Measurements from ENCODE around the gene TMEM108. TPM values are rescaled to one million over a fixed set of nuclear protein-coding genes. Genes with fewer than 3 reads are reported as not detected.

The TMEM108 gene
- total and polyA plus RNA-seq, 3 donors from 2014 or later = 13.9 to 44.3 (median 16.1) TPM

DNA sequence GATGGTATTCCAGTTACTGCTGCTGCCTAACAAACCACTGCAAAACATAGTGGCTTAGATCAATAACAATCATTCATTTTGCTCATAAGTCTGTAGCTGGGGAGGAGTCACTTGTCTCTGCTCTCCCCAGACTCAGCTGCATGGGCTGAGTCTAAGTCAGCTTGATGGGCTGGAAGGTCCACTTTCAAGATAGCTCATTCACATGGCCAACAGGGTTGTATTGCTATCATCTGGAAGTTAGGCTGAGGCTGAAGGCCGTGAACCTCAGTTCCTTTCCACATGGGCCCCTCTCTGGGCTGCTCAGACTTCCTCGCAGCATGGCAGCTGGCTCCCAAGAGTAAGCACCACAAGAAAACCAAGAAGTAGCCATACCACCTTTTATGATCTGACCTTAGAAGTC is 333.0 kb downstream of the TMEM108 start:
- Histone ChIP-seq H3K4me3 (no peak overlapping the region), H3K27me3 (no peaks in the 10 kb centered on the region), H3K9me3 (no peaks in the 10 kb centered on the region), H3K36me3 (ENCODE audit: low read depth, missing control alignments) (no peaks in the 10 kb centered on the region), H3K4me1 (no peaks in the 10 kb centered on the region), H3K27ac (no peak overlapping the region)
- WGBS, 2 donors = 84 to 97% methylated on average over 2 of the region's 2 CpGs
- intact Hi-C loops (cut with DNase I; ENCODE audit: low total_unique reads) = no loop called here
- no peak for DNase-seq
- TF ChIP-seq, protein P1, sequence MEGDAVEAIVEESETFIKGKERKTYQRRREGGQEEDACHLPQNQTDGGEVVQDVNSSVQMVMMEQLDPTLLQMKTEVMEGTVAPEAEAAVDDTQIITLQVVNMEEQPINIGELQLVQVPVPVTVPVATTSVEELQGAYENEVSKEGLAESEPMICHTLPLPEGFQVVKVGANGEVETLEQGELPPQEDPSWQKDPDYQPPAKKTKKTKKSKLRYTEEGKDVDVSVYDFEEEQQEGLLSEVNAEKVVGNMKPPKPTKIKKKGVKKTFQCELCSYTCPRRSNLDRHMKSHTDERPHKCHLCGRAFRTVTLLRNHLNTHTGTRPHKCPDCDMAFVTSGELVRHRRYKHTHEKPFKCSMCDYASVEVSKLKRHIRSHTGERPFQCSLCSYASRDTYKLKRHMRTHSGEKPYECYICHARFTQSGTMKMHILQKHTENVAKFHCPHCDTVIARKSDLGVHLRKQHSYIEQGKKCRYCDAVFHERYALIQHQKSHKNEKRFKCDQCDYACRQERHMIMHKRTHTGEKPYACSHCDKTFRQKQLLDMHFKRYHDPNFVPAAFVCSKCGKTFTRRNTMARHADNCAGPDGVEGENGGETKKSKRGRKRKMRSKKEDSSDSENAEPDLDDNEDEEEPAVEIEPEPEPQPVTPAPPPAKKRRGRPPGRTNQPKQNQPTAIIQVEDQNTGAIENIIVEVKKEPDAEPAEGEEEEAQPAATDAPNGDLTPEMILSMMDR (IDR thresholded peaks at IDR 0.05) = no peak
- TF ChIP-seq POLR2A (IDR thresholded peaks at IDR 0.05) = no peak

DNA sequence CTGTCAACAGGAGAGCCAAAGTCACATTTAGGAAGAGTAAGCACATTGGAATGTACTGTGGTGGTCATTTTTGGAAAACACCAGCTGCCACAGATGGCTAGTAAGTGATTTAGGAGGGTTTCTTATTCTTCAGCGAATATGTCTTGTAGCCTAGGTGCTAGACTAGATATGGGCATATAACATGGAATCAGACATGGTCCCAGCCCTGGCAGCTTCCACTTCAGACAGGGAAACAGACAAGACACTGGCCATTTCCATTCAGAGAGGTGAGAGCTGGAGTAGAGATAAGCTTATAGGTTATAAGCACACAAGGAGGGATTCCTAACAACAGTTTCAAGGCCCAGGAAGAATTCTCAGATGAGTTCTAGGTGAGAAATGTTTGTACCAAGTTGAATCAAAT is 333.5 kb downstream of the TMEM108 start:
- Histone ChIP-seq H3K4me3 (no peak overlapping the region), H3K27me3 (no peaks in the 10 kb centered on the region), H3K4me1 (no peaks in the 10 kb centered on the region), H3K27ac (no peak overlapping the region), H3K36me3 (ENCODE audit: low read depth, missing control alignments) (no peaks in the 10 kb centered on the region), H3K9me3 (no peaks in the 10 kb centered on the region)
- TF ChIP-seq POLR2A (IDR thresholded peaks at IDR 0.05) = no peak
- TF ChIP-seq, protein P1 (IDR thresholded peaks at IDR 0.05) = no peak
- intact Hi-C loops (cut with DNase I; ENCODE audit: low total_unique reads) = no loop called here
- DNase-seq = no peak
- 100% methylated on average over 1 of the region's 1 CpG for WGBS, 2 donors

DNA sequence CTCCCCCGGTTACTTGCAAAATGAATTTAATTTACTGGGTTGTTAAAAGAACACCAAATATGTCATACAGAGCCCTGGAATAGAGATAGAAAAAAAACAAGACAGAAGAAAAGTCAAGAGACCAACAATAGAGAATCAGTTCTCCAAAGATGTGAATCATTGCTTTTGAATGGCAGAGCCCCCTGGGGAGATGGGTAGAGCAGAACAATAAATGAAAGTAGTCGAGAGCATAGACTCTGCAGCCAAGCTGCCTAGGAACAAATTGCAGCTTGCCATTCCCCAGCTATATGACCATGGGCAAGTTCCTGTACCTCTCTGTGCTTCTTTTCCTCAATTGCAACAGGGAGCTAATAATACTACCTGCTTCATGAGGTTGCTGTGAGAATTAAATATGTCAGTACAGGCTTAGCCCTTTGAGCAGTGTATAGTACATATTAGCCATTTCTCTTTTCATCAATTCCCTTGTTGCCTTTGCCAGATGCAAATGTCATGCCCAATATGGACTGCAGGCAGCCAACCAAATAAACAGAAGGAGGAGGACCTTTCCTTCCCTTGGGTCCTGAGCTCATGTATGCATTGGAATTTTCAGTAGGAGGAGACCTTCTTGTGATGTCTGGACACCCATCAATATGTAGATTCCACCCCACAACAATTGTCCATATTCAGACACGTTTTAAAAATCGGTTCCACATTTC is 336.7 kb downstream of the TMEM108 start:
- Histone ChIP-seq H3K36me3 (ENCODE audit: low read depth, missing control alignments) (no peaks in the 10 kb centered on the region), H3K4me3 (no peak overlapping the region), H3K9me3 (no peaks in the 10 kb centered on the region), H3K4me1 (no peaks in the 10 kb centered on the region), H3K27ac (no peak overlapping the region), H3K27me3 (no peaks in the 10 kb centered on the region)
- intact Hi-C loops (cut with DNase I; ENCODE audit: low total_unique reads) = no loop called here
- DNase-seq = no peak
- WGBS, 2 donors = 82 to 90% methylated on average over 4 of the region's 4 CpGs
- TF ChIP-seq POLR2A (IDR thresholded peaks at IDR 0.05) = no peak
- TF ChIP-seq, protein P1 (IDR thresholded peaks at IDR 0.05) = no peak

DNA sequence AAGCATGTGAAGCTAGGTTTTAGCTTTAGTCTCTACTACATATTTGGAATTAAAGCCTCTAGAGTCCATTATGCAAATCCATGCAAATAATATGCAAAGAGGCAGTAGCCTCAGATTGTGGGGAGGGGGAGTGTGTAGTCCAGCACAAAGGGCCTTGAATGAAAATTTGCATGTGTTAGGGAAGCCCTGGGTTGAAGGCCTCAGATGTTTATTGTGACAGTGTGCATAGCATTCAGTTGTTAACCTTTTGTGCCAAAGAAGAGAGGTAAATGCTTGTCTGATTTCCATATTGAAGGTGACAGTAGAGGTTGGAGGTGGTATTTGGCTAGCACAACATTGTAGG is 337.2 kb downstream of the TMEM108 start:
- TF ChIP-seq, protein P1 (IDR thresholded peaks at IDR 0.05) = no peak
- no peak for TF ChIP-seq POLR2A (IDR thresholded peaks at IDR 0.05)
- Histone ChIP-seq H3K36me3 (ENCODE audit: low read depth, missing control alignments) (no peaks in the 10 kb centered on the region), H3K4me3 (no peak overlapping the region), H3K27ac (no peak overlapping the region), H3K9me3 (no peaks in the 10 kb centered on the region), H3K27me3 (no peaks in the 10 kb centered on the region), H3K4me1 (no peaks in the 10 kb centered on the region)
- intact Hi-C loops (cut with DNase I; ENCODE audit: low total_unique reads) = no loop called here
- DNase-seq = no peak

DNA sequence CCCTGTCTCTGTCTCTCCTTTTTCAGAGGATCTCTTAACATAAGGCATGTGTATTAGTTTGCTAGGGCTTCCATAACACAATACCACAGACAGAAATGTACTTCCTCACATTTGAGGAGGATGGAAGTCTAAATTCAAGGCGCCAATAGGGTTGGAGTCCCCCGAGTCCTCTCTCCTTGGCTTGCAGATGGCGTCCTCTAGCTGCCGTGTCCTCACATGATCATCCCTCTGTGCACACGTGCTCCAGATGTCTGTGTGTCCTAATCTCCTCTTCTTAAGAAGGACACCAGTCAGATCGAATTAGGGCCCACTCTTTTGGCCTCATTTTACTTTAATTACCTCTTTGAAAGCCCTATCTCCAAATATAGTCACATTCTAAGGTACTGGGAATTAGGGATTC is 338.6 kb downstream of the TMEM108 start:
- no peaks in the 10 kb centered on the region for H3K9me3 ChIP-seq
- TF ChIP-seq POLR2A (IDR thresholded peaks at IDR 0.05) = no peak
- TF ChIP-seq, protein P1 (IDR thresholded peaks at IDR 0.05) = no peak
- H3K4me1 ChIP-seq = no peaks in the 10 kb centered on the region
- no peaks in the 10 kb centered on the region for H3K27me3 ChIP-seq
- DNase-seq = no peak
- no peak overlapping the region for H3K27ac ChIP-seq
- H3K4me3 ChIP-seq = no peak overlapping the region
- intact Hi-C loops (cut with DNase I; ENCODE audit: low total_unique reads) = no loop called here
- 68 to 85% methylated on average over 6 of the region's 6 CpGs for WGBS, 2 donors
- H3K36me3 ChIP-seq (ENCODE audit: low read depth, missing control alignments) = no peaks in the 10 kb centered on the region
